Activated CD4-positive, alpha-beta T cell treated with anti-CD3 and anti-CD28 coated beads, Interleukin-2, amount 10 ng/mL, durations not matched to agents 7 days and 5 days (primary cell): Measurements from ENCODE around the gene TTLL9. TPM values are rescaled to one million over a fixed set of nuclear protein-coding genes. Genes with fewer than 3 reads are reported as not detected.

Source experiments
- CTCF ChIA-PET: fragments of 350-600 bp; sonication (Branson Sonifier 250); formaldehyde crosslinking; loops from one replicate; lab custom pipeline; 2021; ENCODE audit warnings: antibody characterized with exemption; lab: Charles Lee
- POLR2A ChIA-PET: fragments of 350-600 bp; sonication (Branson Sonifier 250); formaldehyde crosslinking; loops from one replicate; lab custom pipeline; 2021; ENCODE audit warnings: antibody characterized with exemption; lab: Charles Lee
- DNase-seq: peaks from one replicate; pipeline ENCODE4 v3.0.0-alpha.2; 2020
- H3K27ac Mint-ChIP-seq: one replicate; pipeline ENCODE4 v1.8.0; 2021; ENCODE audit warnings: mild to moderate bottlenecking, moderate library complexity, mixed read lengths
- H3K27me3 Mint-ChIP-seq: one replicate; pipeline ENCODE4 v1.8.0; 2021; ENCODE audit warnings: mixed read lengths
- H3K36me3 Mint-ChIP-seq: one replicate; pipeline ENCODE4 v1.8.0; 2021; ENCODE audit warnings: low read depth, mixed read lengths
- H3K4me1 Mint-ChIP-seq: one replicate; pipeline ENCODE4 v1.8.0; 2021; ENCODE audit warnings: mixed read lengths
- H3K4me3 Mint-ChIP-seq: one replicate; pipeline ENCODE4 v1.8.0; 2021; ENCODE audit warnings: mild to moderate bottlenecking, moderate library complexity, mixed read lengths
- H3K9me3 Mint-ChIP-seq: one replicate; pipeline ENCODE4 v1.8.0; 2021; ENCODE audit warnings: mixed read lengths
- total RNA-seq, 2 experiments: library from RNA; stranded (reverse); gene quantifications; one replicate each; pipeline ENCODE4 v1.2.3, GENCODE V29; 2021

Gene TTLL9
- total RNA-seq, 2 experiments from 2014 or later, result not detected

DNA sequence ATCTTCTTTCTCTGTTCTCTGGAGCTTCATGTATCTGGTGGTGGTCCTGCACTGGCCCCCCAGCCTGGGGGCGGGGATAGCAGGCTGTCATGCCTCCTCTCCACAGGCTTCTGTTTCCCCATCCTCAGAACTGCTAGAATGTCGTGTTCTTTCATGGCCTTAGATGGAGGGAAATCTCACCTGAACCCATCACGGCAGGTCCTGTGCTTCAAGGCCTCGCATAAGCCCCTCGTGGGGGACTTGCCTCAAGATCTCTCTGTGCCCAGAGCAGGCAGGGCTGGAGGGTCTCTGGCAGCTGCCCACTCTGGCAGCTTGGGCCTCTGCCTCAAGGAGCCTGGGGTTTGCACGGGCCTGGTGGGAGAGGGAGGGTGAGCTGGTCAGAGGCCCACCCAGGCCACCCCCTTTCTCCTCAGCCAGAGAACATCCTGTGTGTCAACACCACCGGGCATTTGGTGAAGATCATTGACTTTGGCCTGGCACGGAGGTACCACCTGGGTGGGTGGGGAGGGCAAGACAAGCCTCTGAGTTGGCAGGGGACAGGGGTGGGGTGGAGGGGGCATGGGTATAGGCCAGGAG is 39.9 kb upstream of the TTLL9 start:
- POLR2A ChIA-PET, result no interaction called here
- Mint-ChIP-seq H3K27ac (no peak overlapping the region), H3K4me1 (peaks cover 4% of the 10 kb centered on the region), H3K36me3 (no peaks in the 10 kb centered on the region), H3K4me3 (no peak overlapping the region), H3K9me3 (no peaks in the 10 kb centered on the region), H3K27me3 (no peaks in the 10 kb centered on the region)
- CTCF ChIA-PET, result interaction anchor here (0.7 to 1.4 kb wide), 4 partner anchors 15 to 262 kb away, joined by 3 to 4 read pairs (median 4); partner anchors contain the start of gene FOXS1
- no peak for DNase-seq

DNA sequence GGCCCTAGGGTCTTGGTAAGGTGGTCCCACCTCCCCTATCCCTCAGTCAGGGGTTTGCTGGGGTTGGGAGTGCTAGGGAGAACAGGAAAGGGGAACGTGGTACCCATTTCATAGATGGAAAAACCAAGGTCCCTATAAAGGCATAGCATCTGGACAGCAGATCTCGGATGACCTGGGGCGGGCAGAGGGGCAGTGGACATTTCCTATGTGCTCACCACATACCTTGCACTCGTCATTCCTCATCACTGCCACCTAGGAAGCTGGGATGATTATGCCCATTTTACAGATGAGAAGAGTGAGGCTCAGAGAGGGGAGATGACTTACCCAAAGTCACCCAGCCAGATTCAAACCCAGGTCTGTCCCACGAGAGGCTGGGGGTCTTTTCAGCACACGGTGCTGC is 39.2 kb upstream of the TTLL9 start:
- Mint-ChIP-seq H3K27ac (no peak overlapping the region), H3K36me3 (no peaks in the 10 kb centered on the region), H3K4me1 (peaks cover 10% of the 10 kb centered on the region), H3K9me3 (no peaks in the 10 kb centered on the region), H3K4me3 (no peak overlapping the region), H3K27me3 (no peaks in the 10 kb centered on the region)
- CTCF ChIA-PET, result interaction anchor here (0.7 to 1.4 kb wide), 2 partner anchors 16 to 157 kb away, joined by 3 read pairs; no protein-coding TSS in a partner anchor
- POLR2A ChIA-PET, result no interaction called here
- DNase-seq, result no peak

DNA sequence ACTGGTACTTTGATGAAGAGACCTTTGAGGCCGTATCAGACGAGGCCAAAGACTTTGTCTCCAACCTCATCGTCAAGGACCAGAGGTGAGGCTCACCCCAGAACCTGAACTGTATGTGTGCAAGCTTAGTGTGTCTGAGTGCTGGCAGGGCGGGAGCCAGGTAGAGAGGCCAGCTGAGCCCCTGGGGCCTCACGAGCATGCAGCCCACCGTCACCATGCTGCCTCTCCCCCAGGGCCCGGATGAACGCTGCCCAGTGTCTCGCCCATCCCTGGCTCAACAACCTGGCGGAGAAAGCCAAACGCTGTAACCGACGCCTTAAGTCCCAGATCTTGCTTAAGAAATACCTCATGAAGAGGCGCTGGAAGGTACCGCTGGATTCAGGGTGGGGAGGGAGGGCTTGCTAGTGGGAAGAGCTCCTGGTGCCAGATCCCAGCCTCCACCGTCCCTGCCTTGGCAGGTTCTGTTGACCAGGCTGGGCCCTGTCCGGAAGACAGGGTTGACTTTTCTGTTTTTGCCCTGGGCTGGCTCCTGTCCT is 38.6 kb upstream of the TTLL9 start:
- Mint-ChIP-seq H3K36me3 (no peaks in the 10 kb centered on the region), H3K4me1 (peaks cover 14% of the 10 kb centered on the region), H3K27ac (no peak overlapping the region), H3K9me3 (no peaks in the 10 kb centered on the region), H3K27me3 (no peaks in the 10 kb centered on the region), H3K4me3 (no peak overlapping the region)
- DNase-seq, result no peak
- ChIA-PET CTCF (no interaction called here), POLR2A (no interaction called here)

DNA sequence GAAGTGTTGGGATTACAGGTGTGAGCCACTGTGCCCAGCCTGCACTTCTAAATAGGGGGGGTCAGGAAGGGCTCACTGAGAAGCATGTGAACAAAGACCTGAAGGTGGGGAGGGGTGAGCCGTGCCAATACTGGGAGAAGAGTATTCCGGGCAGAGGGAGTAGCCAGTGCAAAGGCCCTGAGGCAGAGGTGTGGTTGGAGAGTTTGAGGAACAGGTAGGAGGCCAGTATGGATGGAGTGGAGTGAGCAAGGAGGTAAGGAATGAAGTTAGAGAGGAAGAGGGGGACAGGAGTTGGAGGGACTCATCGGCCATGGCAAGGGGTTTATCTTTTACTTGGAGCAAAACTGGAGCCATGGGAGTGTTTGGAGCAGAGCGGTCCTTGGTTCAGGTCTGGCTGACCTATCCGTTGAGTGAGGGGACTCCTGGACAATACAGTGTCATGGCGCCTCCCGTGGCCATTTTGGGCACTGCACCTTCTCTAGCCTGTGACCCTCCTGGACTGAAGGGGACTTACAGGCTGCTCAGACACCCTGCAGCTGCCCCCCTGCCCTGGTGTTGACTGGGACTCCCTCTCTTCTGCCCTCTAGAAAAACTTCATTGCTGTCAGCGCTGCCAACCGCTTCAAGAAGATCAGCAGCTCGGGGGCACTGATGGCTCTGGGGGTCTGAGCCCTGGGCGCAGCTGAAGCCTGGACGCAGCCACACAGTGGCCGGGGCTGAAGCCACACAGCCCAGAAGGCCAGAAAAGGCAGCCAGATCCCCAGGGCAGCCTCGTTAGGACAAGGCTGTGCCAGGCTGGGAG is 37.1 kb upstream of the TTLL9 start:
- H3K4me1 Mint-ChIP-seq, result peaks cover 14% of the 10 kb centered on the region
- ChIA-PET POLR2A (no interaction called here), CTCF (no interaction called here)
- H3K27ac Mint-ChIP-seq, result peak overlapping the region; percentile 52
- peak; percentile 63 for DNase-seq
- no peak overlapping the region for H3K4me3 Mint-ChIP-seq
- H3K27me3 Mint-ChIP-seq, result no peaks in the 10 kb centered on the region
- H3K36me3 Mint-ChIP-seq, result no peaks in the 10 kb centered on the region
- no peaks in the 10 kb centered on the region for H3K9me3 Mint-ChIP-seq

DNA sequence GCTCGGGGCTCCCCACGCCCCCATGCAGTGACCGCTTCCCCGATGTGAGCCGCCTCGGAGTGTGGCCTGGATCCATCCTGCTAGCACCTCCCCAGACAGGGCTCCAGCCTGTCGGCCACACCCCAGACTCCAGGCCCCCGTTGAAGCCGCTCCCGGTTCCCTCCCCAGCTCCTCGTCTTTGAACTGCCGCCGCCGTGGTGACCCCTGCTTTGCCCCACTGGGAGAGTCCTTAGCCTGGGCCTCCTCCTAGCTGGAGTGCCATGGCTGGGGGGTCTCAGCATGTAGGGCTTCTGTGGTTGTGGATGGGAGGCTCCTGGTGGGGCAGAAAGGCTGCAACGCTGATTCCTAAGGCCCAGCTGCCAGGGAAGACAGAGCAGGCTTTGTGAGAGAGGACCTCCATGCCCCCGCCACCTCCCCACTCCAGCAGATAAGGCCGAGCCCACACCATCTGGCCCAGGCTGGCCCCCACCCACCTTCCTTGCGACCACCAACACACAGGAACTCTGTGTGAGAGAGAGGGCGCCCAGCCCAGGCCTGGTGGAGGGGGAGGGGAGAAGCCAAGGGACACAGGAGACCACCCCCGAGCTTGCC is 36.4 kb upstream of the TTLL9 start:
- Mint-ChIP-seq H3K27me3 (no peaks in the 10 kb centered on the region), H3K27ac (no peak overlapping the region), H3K9me3 (no peaks in the 10 kb centered on the region), H3K36me3 (no peaks in the 10 kb centered on the region), H3K4me1 (peaks cover 14% of the 10 kb centered on the region), H3K4me3 (no peak overlapping the region)
- CTCF ChIA-PET, result interaction anchor here (0.9 to 1.0 kb wide), 2 partner anchors 9 to 13 kb away, joined by 3 to 4 read pairs; no protein-coding TSS in a partner anchor
- DNase-seq, result no peak
- POLR2A ChIA-PET, result no interaction called here

DNA sequence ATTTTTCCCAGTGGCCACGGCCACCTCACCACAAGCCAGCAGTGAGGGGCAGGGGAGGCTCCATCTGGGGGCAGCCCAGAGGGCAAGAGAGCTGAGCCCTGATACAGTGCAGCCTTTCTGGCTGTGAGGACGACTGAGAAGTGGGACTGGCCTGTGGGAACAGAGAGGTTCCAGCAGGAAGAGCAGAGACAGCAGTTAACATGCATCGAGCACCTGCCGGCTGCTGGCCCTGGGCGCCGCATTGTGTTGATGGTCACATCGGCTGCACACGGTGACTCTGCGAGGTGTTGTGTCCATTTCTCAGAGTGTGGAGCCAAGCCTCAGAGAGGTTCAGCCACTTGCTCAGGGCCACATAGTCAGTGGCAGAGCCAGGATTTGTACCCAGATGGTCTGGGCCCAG is 34.9 kb upstream of the TTLL9 start:
- no peak overlapping the region for H3K4me3 Mint-ChIP-seq
- ChIA-PET POLR2A (no interaction called here), CTCF (interaction anchor here (1.7 to 4.7 kb wide), 2 partner anchors 13 to 20 kb away, joined by 4 to 18 read pairs; no protein-coding TSS in a partner anchor)
- H3K27me3 Mint-ChIP-seq, result no peaks in the 10 kb centered on the region
- no peaks in the 10 kb centered on the region for H3K36me3 Mint-ChIP-seq
- no peak overlapping the region for H3K27ac Mint-ChIP-seq
- H3K9me3 Mint-ChIP-seq, result no peaks in the 10 kb centered on the region
- no peak for DNase-seq
- peaks cover 14% of the 10 kb centered on the region for H3K4me1 Mint-ChIP-seq

DNA sequence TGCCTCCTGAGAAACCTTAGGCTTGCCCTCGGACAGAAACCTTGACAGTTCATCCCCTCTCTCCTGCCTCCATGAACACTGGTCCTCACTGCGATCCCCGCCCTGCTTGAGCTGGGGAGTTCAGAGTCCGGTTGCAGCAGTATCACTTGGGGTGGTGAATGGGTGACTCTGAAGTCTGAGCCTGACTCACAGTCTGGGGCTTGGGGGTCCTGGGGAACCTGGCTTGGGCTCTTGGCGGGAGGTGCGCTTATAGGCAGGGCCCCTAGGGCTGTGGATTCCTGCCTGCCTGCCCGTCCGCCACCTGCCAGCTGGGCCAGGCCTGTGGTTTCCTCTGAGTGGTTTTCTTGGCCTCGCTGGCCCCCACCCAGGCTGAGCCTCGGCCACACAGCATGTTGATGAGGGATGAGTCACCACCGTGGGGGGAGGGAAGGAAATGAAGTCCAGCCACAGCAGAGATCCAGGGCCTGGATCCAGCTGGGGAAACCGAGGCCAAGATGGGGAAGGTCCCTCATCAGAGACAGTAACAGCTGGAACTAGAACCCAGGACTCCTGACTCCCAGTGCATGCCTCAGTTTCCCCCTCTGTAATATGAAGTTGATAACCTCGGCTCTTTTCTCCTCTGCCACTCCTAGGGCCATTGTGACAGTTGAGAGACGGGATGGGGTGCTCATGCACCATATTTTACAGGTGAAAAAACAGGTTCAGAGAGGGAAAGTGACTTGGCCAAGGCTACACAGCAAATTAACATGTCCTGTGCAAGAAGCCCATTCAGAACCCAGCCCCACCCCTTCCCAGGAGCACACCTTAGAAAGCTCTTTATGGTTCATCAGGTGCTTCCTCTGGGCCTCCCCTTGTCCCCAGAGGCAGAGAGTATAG is 34.2 kb upstream of the TTLL9 start:
- H3K27ac Mint-ChIP-seq, result peak overlapping the region; percentile 48
- ChIA-PET POLR2A (no interaction called here), CTCF (interaction anchor here (1.7 to 4.7 kb wide), 4 partner anchors 9 to 20 kb away, joined by 4 to 18 read pairs (median 8); no protein-coding TSS in a partner anchor)
- H3K27me3 Mint-ChIP-seq, result no peaks in the 10 kb centered on the region
- peaks cover 14% of the 10 kb centered on the region for H3K4me1 Mint-ChIP-seq
- H3K4me3 Mint-ChIP-seq, result no peak overlapping the region
- no peaks in the 10 kb centered on the region for H3K36me3 Mint-ChIP-seq
- no peaks in the 10 kb centered on the region for H3K9me3 Mint-ChIP-seq
- peak; percentile 23 for DNase-seq

DNA sequence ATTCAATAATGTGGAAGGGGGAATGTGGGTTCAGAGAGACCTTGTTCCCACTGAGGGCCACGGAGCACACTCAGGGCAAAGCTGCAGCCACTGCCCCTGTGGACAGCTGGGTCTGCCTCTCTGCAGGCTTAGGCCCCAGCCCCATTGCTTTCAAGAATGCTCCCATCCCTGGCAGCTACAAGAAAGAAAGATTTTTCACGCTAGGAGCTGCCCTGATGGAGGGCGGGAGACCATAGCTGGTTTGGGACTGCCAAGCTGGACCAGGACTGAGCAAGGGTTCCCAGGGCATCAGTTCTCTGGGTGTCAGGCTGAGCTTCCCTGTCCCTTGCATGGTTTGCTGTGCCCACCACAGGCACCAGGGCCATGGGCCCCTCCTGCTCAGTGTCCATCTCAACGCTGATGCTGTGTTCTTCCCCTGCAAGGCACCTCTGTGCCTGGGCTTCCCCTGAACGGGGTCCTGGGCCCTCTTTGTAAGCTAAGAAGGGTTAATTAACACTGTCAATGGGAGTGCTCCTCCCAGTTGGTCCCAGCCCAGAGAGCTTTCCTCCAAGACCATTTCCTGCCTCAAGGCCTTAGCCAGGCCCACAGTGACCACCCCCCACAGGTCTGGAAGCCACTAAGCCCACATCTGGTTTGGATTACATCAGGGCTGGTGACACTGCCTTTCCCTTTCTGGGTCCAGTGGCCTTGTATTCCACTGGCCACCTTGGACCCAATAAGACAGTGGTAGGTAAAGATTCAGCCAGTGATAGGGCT is 33.4 kb upstream of the TTLL9 start:
- no peak overlapping the region for H3K27ac Mint-ChIP-seq
- CTCF ChIA-PET, result interaction anchor here (0.6 to 4.7 kb wide), 10 partner anchors 10 to 115 kb away, joined by 3 to 18 read pairs (median 3); partner anchors contain the start of gene PDRG1
- H3K36me3 Mint-ChIP-seq, result no peaks in the 10 kb centered on the region
- no peak overlapping the region for H3K4me3 Mint-ChIP-seq
- no peaks in the 10 kb centered on the region for H3K9me3 Mint-ChIP-seq
- POLR2A ChIA-PET, result no interaction called here
- H3K4me1 Mint-ChIP-seq, result peaks cover 14% of the 10 kb centered on the region
- no peaks in the 10 kb centered on the region for H3K27me3 Mint-ChIP-seq
- DNase-seq, result no peak

DNA sequence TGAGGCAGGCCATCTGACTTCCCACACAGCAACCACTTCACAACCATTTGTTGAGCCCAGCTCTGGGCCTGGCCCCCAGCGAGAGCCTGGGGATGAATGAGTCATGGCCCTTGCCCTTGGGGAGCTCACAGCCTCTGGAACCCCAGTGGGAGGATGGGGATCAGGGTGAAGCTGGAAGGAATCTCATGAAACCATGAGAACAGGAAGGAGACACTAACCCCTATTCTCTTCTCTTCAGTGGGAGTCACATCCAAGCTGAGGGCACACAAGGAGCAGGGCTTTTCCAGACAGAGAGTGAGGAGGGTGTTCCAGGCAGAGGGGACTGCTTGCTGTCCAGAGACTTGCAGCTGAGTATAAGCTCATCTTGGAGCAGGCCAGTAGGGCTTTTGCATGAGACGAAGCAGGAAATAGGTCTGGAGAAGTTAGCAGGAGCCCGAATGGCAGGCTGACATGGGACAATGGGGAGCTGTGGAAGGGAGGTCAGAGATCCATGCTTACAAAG is 32.5 kb upstream of the TTLL9 start:
- CTCF ChIA-PET, result interaction anchor here (0.9 to 4.7 kb wide), 9 partner anchors 9 to 194 kb away, joined by 3 to 18 read pairs (median 3); partner anchors contain the start of gene PDRG1
- no peak for DNase-seq
- no peaks in the 10 kb centered on the region for H3K27me3 Mint-ChIP-seq
- H3K36me3 Mint-ChIP-seq, result no peaks in the 10 kb centered on the region
- no peaks in the 10 kb centered on the region for H3K9me3 Mint-ChIP-seq
- POLR2A ChIA-PET, result no interaction called here
- H3K27ac Mint-ChIP-seq, result no peak overlapping the region
- H3K4me1 Mint-ChIP-seq, result peaks cover 14% of the 10 kb centered on the region
- H3K4me3 Mint-ChIP-seq, result no peak overlapping the region

DNA sequence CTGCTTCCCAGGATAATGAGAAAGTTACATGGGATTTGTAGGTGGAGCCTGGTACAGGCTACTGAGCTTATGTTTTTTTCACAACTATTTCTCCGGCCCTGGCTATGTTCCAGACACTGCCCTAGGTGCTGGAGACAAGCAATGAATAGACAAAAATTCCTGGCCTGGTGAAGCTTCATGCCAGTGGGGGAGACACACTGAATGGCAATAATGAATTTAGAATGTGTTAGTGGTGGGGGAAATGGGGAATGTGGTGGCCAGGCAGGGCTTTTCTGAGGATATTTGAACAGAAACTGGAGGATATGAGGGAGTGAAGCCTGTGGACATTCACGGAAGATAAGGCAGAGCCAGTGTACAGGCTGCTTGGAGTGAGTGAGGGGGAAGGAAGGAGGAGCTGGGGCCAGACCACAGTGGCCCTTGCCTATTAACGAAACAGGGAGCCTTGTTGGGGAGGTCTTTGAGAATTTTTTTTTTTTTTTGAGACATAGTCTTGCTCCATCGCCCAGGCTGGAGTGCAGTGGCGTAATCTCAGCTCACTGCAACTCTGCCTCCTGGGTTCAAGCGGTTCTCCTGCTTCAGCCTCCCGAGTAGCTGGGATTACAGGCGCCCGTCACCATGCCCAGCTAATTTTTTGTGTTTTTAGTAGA is 31.7 kb upstream of the TTLL9 start:
- Mint-ChIP-seq H3K4me1 (peaks cover 14% of the 10 kb centered on the region), H3K27ac (no peak overlapping the region), H3K4me3 (no peak overlapping the region), H3K27me3 (no peaks in the 10 kb centered on the region), H3K36me3 (no peaks in the 10 kb centered on the region), H3K9me3 (no peaks in the 10 kb centered on the region)
- CTCF ChIA-PET, result interaction anchor here (0.9 to 4.7 kb wide), 4 partner anchors 8 to 193 kb away, joined by 3 to 18 read pairs (median 6); no protein-coding TSS in a partner anchor
- POLR2A ChIA-PET, result no interaction called here
- DNase-seq, result no peak
